T-cell (primary cell): ENCODE data around the gene TTLL12. TPM values are rescaled to one million over a fixed set of nuclear protein-coding genes. Genes with fewer than 3 reads are reported as not detected.

Source experiments
- ATAC-seq, 4 experiments: fragments of 200-7000 bp in 3 of 4; fragments of 150-1000 bp in 1 of 4; cut with Tn5 transposase; replicated peaks in 1 of 4; 1 replicate in 3 of 4; 2 replicates in 1 of 4; pipeline ENCODE4 v1.10.0; 2021; ENCODE audit warnings: moderate library complexity in 3 of 4, mild to moderate bottlenecking in 2 of 4, moderate number of reproducible peaks in 1 of 4
- CTCF ChIA-PET, 2 donors: fragments of 300-600 bp; sonication (Branson Sonifier 250); formaldehyde crosslinking; loops; one replicate each; lab custom pipeline; 2022; ENCODE audit warnings: antibody characterized with exemption in 2 of 2; lab: Charles Lee
- POLR2A ChIA-PET, 2 donors: fragments of 300-600 bp; sonication (Branson Sonifier 250); formaldehyde crosslinking; loops; one replicate each; lab custom pipeline; 2022; ENCODE audit warnings: antibody characterized with exemption in 2 of 2; lab: Charles Lee
- DNase-seq, 35 experiments: peaks; one replicate each; pipeline versions ENCODE4 v3.0.0 to v3.0.0-alpha.2; 2013 to 2023
- H3K27ac ChIP-seq: one replicate; pipeline ENCODE4 v1.5.1; 2013; ENCODE audit warnings: low read length
- H3K27me3 ChIP-seq, 2 experiments: replicated peaks in 1 of 2; 1 replicate in 1 of 2; 2 replicates in 1 of 2; pipeline versions ENCODE4 v1.6.1 to v1.7.0; 2013; ENCODE audit warnings: low read length in 1 of 2, mixed read lengths in 1 of 2; ENCODE audit not compliant: control insufficient read depth in 2 of 2, insufficient read depth in 2 of 2; ENCODE audit errors: extremely low read depth in 1 of 2
- H3K36me3 ChIP-seq, 2 donors: 1 replicate in 1 of 2; 2 replicates in 1 of 2; pipeline versions ENCODE4 v1.6.1 to v1.7.0; 2013; ENCODE audit warnings: low read length in 1 of 2; ENCODE audit not compliant: control insufficient read depth in 2 of 2, insufficient read depth in 1 of 2; ENCODE audit errors: extremely low read depth in 1 of 2
- H3K4me1 ChIP-seq, 2 experiments: 1 replicate in 1 of 2; 2 replicates in 1 of 2; pipeline versions ENCODE4 v1.6.1 to v1.7.0; 2013; ENCODE audit warnings: low read length in 2 of 2, mixed read lengths in 1 of 2; ENCODE audit not compliant: insufficient read depth in 2 of 2, control insufficient read depth in 1 of 2; ENCODE audit errors: extremely low read depth in 1 of 2
- H3K4me3 ChIP-seq, 2 donors: 1 replicate in 1 of 2; 2 replicates in 1 of 2; pipeline versions ENCODE4 v1.5.1 to v1.7.0; 2013; ENCODE audit warnings: mild to moderate bottlenecking in 2 of 2, low read length in 1 of 2, moderate library complexity in 1 of 2; ENCODE audit not compliant: control insufficient read depth in 1 of 2; ENCODE audit errors: extremely low read depth in 1 of 2
- H3K9me3 ChIP-seq: 2 replicates; pipeline ENCODE4 v1.7.0; 2013
- H3K27ac Mint-ChIP-seq, 2 donors: one replicate each; pipeline ENCODE4 v1.8.0; 2020 to 2021; ENCODE audit warnings: mild to moderate bottlenecking in 2 of 2, mixed read lengths in 2 of 2
- H3K27me3 Mint-ChIP-seq, 2 donors: one replicate each; pipeline ENCODE4 v1.8.0; 2021 to 2022; ENCODE audit warnings: mixed read lengths in 2 of 2
- H3K36me3 Mint-ChIP-seq: one replicate; pipeline ENCODE4 v1.8.0; 2021; ENCODE audit warnings: mixed read lengths
- H3K4me1 Mint-ChIP-seq, 3 donors: one replicate each; pipeline ENCODE4 v1.8.0; 2020 to 2022; ENCODE audit warnings: mixed read lengths in 3 of 3, mild to moderate bottlenecking in 1 of 3
- H3K4me3 Mint-ChIP-seq, 3 donors: one replicate each; pipeline ENCODE4 v1.8.0; 2020 to 2022; ENCODE audit warnings: mild to moderate bottlenecking in 3 of 3, mixed read lengths in 3 of 3, moderate library complexity in 3 of 3
- H3K9me3 Mint-ChIP-seq, 3 donors: one replicate each; pipeline ENCODE4 v1.8.0; 2020 to 2022; ENCODE audit warnings: mixed read lengths in 3 of 3
- WGBS: methylation state at CpG from one replicate; pipeline ENCODE4 v1.1.5; 2013; ENCODE audit warnings: missing lambda C conversion rate; ENCODE audit not compliant: insufficient coverage; 5-methylcytosine and 5-hydroxymethylcytosine counted together
- total RNA-seq, 35 experiments: library from RNA in 6 of 35; stranded (reverse) in 6 of 35; fragments of 120-200 nt in 1 of 35; gene quantifications; one replicate each; pipeline versions ENCODE4 v1.2.1 to v1.2.4 and lab custom pipeline; 2013 to 2026

Gene TTLL12
- total RNA-seq, 5 donors from 2014 or later (not counting 1 experiment from before 2014, with no cell fraction given), result 17.1 to 38.1 (median 33.8) TPM

GRCh38 chr22:43167001-43167589, 19.8 kb downstream of the TTLL12 start:
- no peak overlapping the region for H3K4me3 Mint-ChIP-seq
- ATAC-seq, result no peak
- H3K9me3 Mint-ChIP-seq, result no peaks in the 10 kb centered on the region
- peaks cover 13% of the 10 kb centered on the region for H3K36me3 Mint-ChIP-seq
- H3K27ac Mint-ChIP-seq, result no peak overlapping the region
- Histone ChIP-seq H3K36me3 (peaks cover 10 to 27% of the 10 kb centered on the region in 2 donors), H3K27me3 (no peaks in the 10 kb centered on the region), H3K4me1 (no peaks in the 10 kb centered on the region), H3K9me3 (no peaks in the 10 kb centered on the region), H3K27ac (no peak overlapping the region), H3K4me3 (no peak overlapping the region)
- peaks cover 0 to 12% (median 4%) of the 10 kb centered on the region in 3 donors for H3K4me1 Mint-ChIP-seq
- no peak for DNase-seq
- ChIA-PET CTCF (no interaction called here), POLR2A (no interaction called here)
- 96% methylated on average over 13 of the region's 19 CpGs for WGBS
- H3K27me3 Mint-ChIP-seq, result no peaks in the 10 kb centered on the region

- H3K27me3 Mint-ChIP-seq, result no peaks in the 10 kb centered on the region
- Histone ChIP-seq H3K36me3 (peaks cover 2 to 19% of the 10 kb centered on the region in 2 donors), H3K4me3 (no peak overlapping the region), H3K27ac (no peak overlapping the region), H3K9me3 (no peaks in the 10 kb centered on the region), H3K27me3 (no peaks in the 10 kb centered on the region), H3K4me1 (no peaks in the 10 kb centered on the region)
- H3K9me3 Mint-ChIP-seq, result no peaks in the 10 kb centered on the region
- ChIA-PET CTCF (no interaction called here), POLR2A (no interaction called here)
- peaks cover 0 to 12% (median 4%) of the 10 kb centered on the region in 3 donors for H3K4me1 Mint-ChIP-seq
- DNase-seq (no peak), ATAC-seq (no peak)
- WGBS, result 86% methylated on average over 12 of the region's 23 CpGs
- H3K4me3 Mint-ChIP-seq, result no peak overlapping the region
- no peak overlapping the region for H3K27ac Mint-ChIP-seq
- H3K36me3 Mint-ChIP-seq, result peaks cover 13% of the 10 kb centered on the region
Observed at GRCh38 chr22:43166132-43166930, 20.6 kb downstream of the TTLL12 start.

GRCh38 chr22:43164636-43165035, 22.3 kb downstream of the TTLL12 start:
- no peak for DNase-seq
- Mint-ChIP-seq H3K27me3 (no peaks in the 10 kb centered on the region), H3K27ac (no peak overlapping the region), H3K36me3 (peaks cover 14% of the 10 kb centered on the region), H3K9me3 (no peaks in the 10 kb centered on the region), H3K4me1 (peaks cover 0 to 12% (median 2%) of the 10 kb centered on the region in 3 donors), H3K4me3 (no peak overlapping the region)
- H3K4me3 ChIP-seq, result no peak overlapping the region
- H3K27me3 ChIP-seq, result no peaks in the 10 kb centered on the region
- peaks cover 4 to 6% of the 10 kb centered on the region in 2 donors for H3K36me3 ChIP-seq
- no peaks in the 10 kb centered on the region for H3K4me1 ChIP-seq
- no peak for ATAC-seq
- WGBS, result 65% methylated on average over 10 of the region's 16 CpGs
- ChIA-PET CTCF (interaction anchor here in 1 of 2 donors (0.5 kb wide), 1 partner anchor 17 kb away, joined by 3 read pairs; no protein-coding TSS in a partner anchor), POLR2A (no interaction called here)
- H3K27ac ChIP-seq, result no peak overlapping the region
- H3K9me3 ChIP-seq, result no peaks in the 10 kb centered on the region

- Mint-ChIP-seq H3K9me3 (no peaks in the 10 kb centered on the region), H3K4me3 (no peak overlapping the region), H3K27ac (no peak overlapping the region), H3K27me3 (no peaks in the 10 kb centered on the region), H3K4me1 (peaks cover 2 to 15% (median 2%) of the 10 kb centered on the region in 3 donors), H3K36me3 (peaks cover 13% of the 10 kb centered on the region)
- ATAC-seq (no peak), DNase-seq (no peak)
- ChIA-PET POLR2A (interaction anchor here in 1 of 2 donors (0.5 kb wide), 1 partner anchor 66 kb away, joined by 4 read pairs; no protein-coding TSS in a partner anchor), CTCF (no interaction called here)
- H3K4me1 ChIP-seq, result no peaks in the 10 kb centered on the region
- H3K36me3 ChIP-seq, result peaks cover 2 to 7% of the 10 kb centered on the region in 2 donors
- no peak overlapping the region for H3K4me3 ChIP-seq
- no peaks in the 10 kb centered on the region for H3K9me3 ChIP-seq
- H3K27ac ChIP-seq, result no peak overlapping the region
- 94% methylated on average over 17 of the region's 18 CpGs for WGBS
- H3K27me3 ChIP-seq, result no peaks in the 10 kb centered on the region
Observed at GRCh38 chr22:43163241-43163795, 23.6 kb downstream of the TTLL12 start.

GRCh38 chr22:43162412-43163150, 24.4 kb downstream of the TTLL12 start:
- Histone ChIP-seq H3K36me3 (peaks cover 2 to 7% of the 10 kb centered on the region in 2 donors), H3K9me3 (no peaks in the 10 kb centered on the region), H3K27me3 (no peaks in the 10 kb centered on the region), H3K4me3 (no peak overlapping the region), H3K27ac (no peak overlapping the region), H3K4me1 (no peaks in the 10 kb centered on the region)
- no peak overlapping the region for H3K27ac Mint-ChIP-seq
- H3K4me1 Mint-ChIP-seq, result peaks cover 2 to 19% (median 6%) of the 10 kb centered on the region in 3 donors
- WGBS, result 94% methylated on average over 20 of the region's 24 CpGs
- POLR2A ChIA-PET, result no interaction called here
- no peaks in the 10 kb centered on the region for H3K9me3 Mint-ChIP-seq
- peaks cover 11% of the 10 kb centered on the region for H3K36me3 Mint-ChIP-seq
- no peak for ATAC-seq
- H3K27me3 Mint-ChIP-seq, result no peaks in the 10 kb centered on the region
- no peak overlapping the region for H3K4me3 Mint-ChIP-seq
- CTCF ChIA-PET, result no interaction called here
- DNase-seq, result no peak

- no peaks in the 10 kb centered on the region for H3K4me1 ChIP-seq
- H3K27ac ChIP-seq, result no peak overlapping the region
- ChIA-PET CTCF (no interaction called here), POLR2A (no interaction called here)
- H3K4me3 Mint-ChIP-seq, result no peak overlapping the region
- H3K36me3 Mint-ChIP-seq, result peaks cover 10% of the 10 kb centered on the region
- ATAC-seq (no peak), DNase-seq (no peak)
- H3K27me3 Mint-ChIP-seq, result no peaks in the 10 kb centered on the region
- H3K4me3 ChIP-seq, result no peak overlapping the region
- H3K4me1 Mint-ChIP-seq, result peaks cover 2 to 19% (median 13%) of the 10 kb centered on the region in 3 donors
- H3K9me3 Mint-ChIP-seq, result no peaks in the 10 kb centered on the region
- WGBS, result 93% methylated on average over 3 of the region's 8 CpGs
- no peaks in the 10 kb centered on the region for H3K9me3 ChIP-seq
- H3K27ac Mint-ChIP-seq, result peak overlapping the region in 1 of 2 donors; percentile 17
- no peaks in the 10 kb centered on the region for H3K27me3 ChIP-seq
- peaks cover 0 to 7% of the 10 kb centered on the region in 2 donors for H3K36me3 ChIP-seq
Observed at GRCh38 chr22:43160497-43161126, 26.3 kb downstream of the TTLL12 start.
